ENCODE measurements around the gene ZNF536. TPM values are rescaled to one million over a fixed set of nuclear protein-coding genes. Genes with fewer than 3 reads are reported as not detected.

ZNF536 gene
- total and polyA plus RNA-seq, 9 donors = 0.13 to 0.52 (median 0.28) TPM; not detected in 4

DNA sequence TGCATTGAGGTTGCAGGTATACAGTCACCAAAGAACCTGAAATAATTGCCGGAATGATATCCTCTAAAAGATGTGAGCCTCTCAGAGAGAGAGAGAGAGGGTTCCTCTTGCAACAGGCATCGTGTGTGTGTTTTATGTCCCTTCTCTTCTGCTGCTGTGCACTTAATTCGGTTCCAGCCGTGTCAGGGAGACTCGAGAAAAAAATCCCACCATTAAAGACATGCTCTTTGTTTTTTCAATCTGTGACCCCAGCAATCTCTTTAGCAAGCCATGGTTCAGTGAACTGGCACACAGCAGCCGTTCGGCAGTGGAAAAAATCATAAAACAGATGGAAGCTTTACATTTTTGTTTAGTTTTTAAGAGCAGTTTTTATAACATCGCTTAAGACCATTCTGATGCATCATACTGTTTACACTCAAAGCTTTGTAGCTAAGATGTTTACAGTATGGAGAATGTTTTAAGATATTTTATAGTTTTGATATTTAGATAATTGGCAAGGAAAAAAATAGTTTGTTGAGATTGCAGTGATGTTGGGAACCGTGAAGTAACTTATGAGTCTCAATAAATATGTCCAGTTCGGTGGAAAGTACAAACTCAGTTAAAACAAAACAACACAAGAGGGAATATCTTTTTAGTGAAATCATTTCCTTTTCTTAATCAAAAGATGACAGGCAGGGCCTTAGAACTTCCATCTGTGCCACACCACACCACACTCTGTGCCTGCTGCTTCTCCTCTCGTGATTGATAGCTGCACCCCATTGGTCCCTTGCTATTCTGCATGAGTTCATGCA, 31.2 kb upstream of the ZNF536 start:
- H3K27ac ChIP-seq = no peak overlapping the region
- H3K36me3 ChIP-seq = no peaks in the 10 kb centered on the region
- no peaks in the 10 kb centered on the region for H3K27me3 ChIP-seq
- no peaks in the 10 kb centered on the region for H3K9me3 ChIP-seq
- 17 to 31% (median 19%) methylated on average over 11 of the region's 11 CpGs for WGBS, 3 donors
- TF ChIP-seq EP300 (IDR thresholded peaks at IDR 0.05) (no peak), POLR2A (IDR thresholded peaks at IDR 0.05) (no peak)
- TF ChIP-seq, protein P1, sequence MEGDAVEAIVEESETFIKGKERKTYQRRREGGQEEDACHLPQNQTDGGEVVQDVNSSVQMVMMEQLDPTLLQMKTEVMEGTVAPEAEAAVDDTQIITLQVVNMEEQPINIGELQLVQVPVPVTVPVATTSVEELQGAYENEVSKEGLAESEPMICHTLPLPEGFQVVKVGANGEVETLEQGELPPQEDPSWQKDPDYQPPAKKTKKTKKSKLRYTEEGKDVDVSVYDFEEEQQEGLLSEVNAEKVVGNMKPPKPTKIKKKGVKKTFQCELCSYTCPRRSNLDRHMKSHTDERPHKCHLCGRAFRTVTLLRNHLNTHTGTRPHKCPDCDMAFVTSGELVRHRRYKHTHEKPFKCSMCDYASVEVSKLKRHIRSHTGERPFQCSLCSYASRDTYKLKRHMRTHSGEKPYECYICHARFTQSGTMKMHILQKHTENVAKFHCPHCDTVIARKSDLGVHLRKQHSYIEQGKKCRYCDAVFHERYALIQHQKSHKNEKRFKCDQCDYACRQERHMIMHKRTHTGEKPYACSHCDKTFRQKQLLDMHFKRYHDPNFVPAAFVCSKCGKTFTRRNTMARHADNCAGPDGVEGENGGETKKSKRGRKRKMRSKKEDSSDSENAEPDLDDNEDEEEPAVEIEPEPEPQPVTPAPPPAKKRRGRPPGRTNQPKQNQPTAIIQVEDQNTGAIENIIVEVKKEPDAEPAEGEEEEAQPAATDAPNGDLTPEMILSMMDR (IDR thresholded peaks at IDR 0.05) = no peak
- no peaks in the 10 kb centered on the region for H3K4me1 ChIP-seq (ENCODE audit: insufficient read depth)
- H3K4me3 ChIP-seq = no peak overlapping the region
- intact Hi-C loops (cut with DNase I) = no loop called here
- no peak for DNase-seq

DNA sequence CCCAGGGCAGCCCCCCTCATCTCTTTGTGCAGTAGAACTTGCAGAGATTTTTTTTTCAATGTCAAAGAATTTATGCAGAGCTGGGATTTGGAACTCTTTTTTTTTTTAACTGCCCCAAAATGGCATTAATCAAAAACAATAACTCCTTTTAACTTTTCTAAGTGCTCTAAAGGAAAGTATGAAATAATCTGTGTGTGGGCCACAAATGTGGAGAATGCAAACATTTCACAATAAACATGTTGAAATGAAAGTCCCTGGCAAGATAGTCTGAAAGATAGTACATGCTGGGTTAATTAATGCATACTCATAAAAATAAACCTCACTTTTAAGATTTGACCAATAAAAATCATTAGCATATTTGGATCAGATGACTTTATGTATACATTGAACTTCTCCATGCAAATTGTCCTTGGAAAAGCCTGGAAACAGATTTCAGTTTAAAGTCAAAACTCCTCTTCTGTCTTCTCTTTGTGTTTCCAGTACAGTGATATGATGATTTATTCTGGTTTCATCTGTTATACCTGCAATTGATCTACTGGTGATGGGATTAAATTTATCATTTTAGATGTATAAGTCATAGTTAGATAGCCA, 30.5 kb upstream of the ZNF536 start:
- no peaks in the 10 kb centered on the region for H3K9me3 ChIP-seq
- no peaks in the 10 kb centered on the region for H3K36me3 ChIP-seq
- no peaks in the 10 kb centered on the region for H3K4me1 ChIP-seq (ENCODE audit: insufficient read depth)
- intact Hi-C loops (cut with DNase I) = no loop called here
- no peak for TF ChIP-seq POLR2A (IDR thresholded peaks at IDR 0.05)
- TF ChIP-seq, protein P1 (IDR thresholded peaks at IDR 0.05) = no peak
- TF ChIP-seq EP300 (IDR thresholded peaks at IDR 0.05) = no peak
- DNase-seq = no peak
- no peak overlapping the region for H3K27ac ChIP-seq
- no peaks in the 10 kb centered on the region for H3K27me3 ChIP-seq
- no peak overlapping the region for H3K4me3 ChIP-seq

DNA sequence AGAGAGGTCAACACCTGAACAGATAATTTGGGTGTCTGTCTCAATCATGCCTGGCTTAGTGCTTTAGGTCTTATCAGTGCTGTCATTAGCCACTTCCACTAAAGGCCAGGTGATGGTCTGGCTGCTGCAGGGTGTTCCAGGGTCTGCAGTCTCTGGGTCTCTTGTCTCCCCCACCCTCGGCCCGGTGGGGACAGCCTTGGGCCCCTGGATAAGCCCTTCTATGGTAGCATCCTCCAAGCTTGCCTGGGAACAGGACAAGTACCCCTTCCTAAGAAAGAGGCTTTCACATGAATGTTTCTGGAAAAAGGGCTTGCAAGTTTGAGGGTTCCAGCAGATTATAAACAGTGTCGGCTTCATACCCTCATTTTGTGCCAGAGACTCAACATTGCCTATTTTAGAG, 29.3 kb upstream of the ZNF536 start:
- WGBS, 3 donors = 62 to 76% (median 63%) methylated on average over 3 of the region's 3 CpGs
- TF ChIP-seq, protein P1 (IDR thresholded peaks at IDR 0.05) = no peak
- TF ChIP-seq EP300 (IDR thresholded peaks at IDR 0.05) (no peak), POLR2A (IDR thresholded peaks at IDR 0.05) (no peak)
- Histone ChIP-seq H3K9me3 (no peaks in the 10 kb centered on the region), H3K27ac (no peak overlapping the region), H3K27me3 (no peaks in the 10 kb centered on the region), H3K4me3 (no peak overlapping the region), H3K4me1 (ENCODE audit: insufficient read depth) (no peaks in the 10 kb centered on the region), H3K36me3 (no peaks in the 10 kb centered on the region)
- DNase-seq = no peak
- intact Hi-C loops (cut with DNase I) = loop anchor here in 1 of 4 donors (1.0 kb wide), 1 partner anchor 24 kb away; no protein-coding TSS in a partner anchor

DNA sequence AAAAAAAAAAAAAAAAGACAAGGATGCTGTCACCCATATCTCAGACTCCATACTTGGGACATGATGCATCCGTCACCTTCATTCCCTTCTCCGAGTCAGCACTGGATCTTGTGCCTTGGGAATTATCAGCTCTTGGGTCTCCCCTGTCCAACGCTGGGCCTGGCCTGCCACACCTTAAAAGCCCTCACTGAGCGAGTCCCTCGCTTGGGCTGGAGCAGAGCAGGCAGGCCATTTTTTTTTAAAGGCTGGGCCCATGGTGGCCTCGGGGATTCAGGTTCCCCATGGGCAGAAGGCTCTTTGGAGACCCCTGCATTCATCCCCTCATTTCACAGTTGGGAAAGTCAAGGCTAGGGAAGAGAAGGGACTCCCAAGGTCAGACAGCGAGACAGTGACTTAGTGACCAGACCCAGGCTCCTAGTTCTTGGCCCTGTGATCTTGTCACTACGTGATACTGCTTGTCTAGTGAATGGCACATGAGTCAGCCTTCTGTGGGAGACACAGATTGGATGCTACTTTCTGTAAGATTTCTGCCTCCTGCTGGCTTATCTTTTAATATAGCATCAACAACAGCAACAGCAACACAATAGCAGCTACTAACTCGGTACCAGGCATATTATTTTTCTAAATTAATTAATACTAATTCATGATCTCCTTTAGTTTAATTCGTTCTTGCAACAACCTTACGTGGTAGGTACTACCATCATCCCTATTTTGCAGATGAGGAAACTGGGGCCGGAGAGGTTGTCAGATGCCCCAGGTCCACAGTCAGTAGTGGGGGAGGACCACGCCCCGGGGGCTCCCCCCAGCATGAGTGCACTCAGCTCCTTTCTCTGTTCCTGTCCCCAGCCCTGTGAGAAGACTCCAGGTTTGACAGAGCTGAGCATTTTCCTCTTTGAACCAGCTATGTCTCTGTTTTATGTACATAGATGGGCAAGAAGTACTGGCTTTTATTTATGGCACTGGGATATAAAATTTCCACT, 27.4 kb upstream of the ZNF536 start:
- Histone ChIP-seq H3K36me3 (no peaks in the 10 kb centered on the region), H3K9me3 (no peaks in the 10 kb centered on the region), H3K27me3 (no peaks in the 10 kb centered on the region), H3K27ac (no peak overlapping the region), H3K4me1 (ENCODE audit: insufficient read depth) (no peaks in the 10 kb centered on the region), H3K4me3 (no peak overlapping the region)
- DNase-seq = no peak
- WGBS, 3 donors = 86 to 90% (median 89%) methylated on average over 14 of the region's 14 CpGs
- no peak for TF ChIP-seq EP300 (IDR thresholded peaks at IDR 0.05)
- TF ChIP-seq, protein P1 (IDR thresholded peaks at IDR 0.05) = no peak
- TF ChIP-seq POLR2A (IDR thresholded peaks at IDR 0.05) = no peak
- intact Hi-C loops (cut with DNase I) = no loop called here

Measured in ovary (tissue), 9 donors.